Measurements from ENCODE around the gene DRP2. TPM values are rescaled to one million over a fixed set of nuclear protein-coding genes. Genes with fewer than 3 reads are reported as not detected.

DRP2 gene
- total RNA-seq, 1 experiment from 2014 or later, result 0.64 TPM

DNA sequence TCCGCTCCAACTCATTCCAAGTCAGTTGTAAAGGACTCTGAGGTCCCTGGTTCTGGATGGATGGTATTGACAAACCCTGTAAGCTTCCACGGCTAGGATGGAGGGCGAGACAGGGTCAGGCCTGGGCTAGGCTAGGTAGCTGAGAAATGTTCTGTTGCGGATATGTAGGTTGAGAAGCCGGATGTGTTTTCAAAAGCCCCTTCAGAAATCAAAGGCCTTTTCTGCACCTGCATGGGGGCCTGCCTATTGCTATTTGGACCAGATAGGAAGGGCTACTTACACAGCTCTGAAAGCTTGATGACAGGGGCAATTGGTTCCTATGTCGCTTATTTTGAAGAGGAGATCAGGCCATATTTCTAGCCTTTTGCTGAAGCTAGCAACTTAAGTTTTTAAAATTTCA lies 1.9 kb upstream of the DRP2 start:
- Histone ChIP-seq H3K9me3 (ENCODE audit: control insufficient read depth in 1 of 2, insufficient read depth in 1 of 2, low read depth in 1 of 2, low read length in 2 of 2) (no peaks in the 10 kb centered on the region), H3K27me3 (ENCODE audit: insufficient read depth, low read length) (no peaks in the 10 kb centered on the region), H4K20me1 (ENCODE audit: insufficient read depth) (no peaks in the 10 kb centered on the region), H3K27ac (ENCODE audit: low read depth, low read length) (no peak overlapping the region), H3K9me2 (ENCODE audit: insufficient read depth) (no peaks in the 10 kb centered on the region), H3K9ac (ENCODE audit: low read length) (no peak overlapping the region), H3K79me2 (ENCODE audit: insufficient read depth, low read length) (no peaks in the 10 kb centered on the region), H2AFZ (ENCODE audit: low read depth, low read length, poor library complexity, severe bottlenecking) (no peak overlapping the region), H3K4me3 (replicated peaks in 1 of 2; ENCODE audit: low read depth in 1 of 2, low read length in 2 of 2) (no peak overlapping the region), H3K4me2 (ENCODE audit: low read length) (no peak overlapping the region), H3K36me3 (ENCODE audit: control insufficient read depth in 1 of 2, insufficient read depth in 2 of 2, low read length in 2 of 2) (no peaks in the 10 kb centered on the region), H3K4me1 (ENCODE audit: control insufficient read depth in 1 of 2, insufficient read depth in 2 of 2, low read length in 2 of 2) (no peaks in the 10 kb centered on the region)
- ATAC-seq (no peak), DNase-seq (ENCODE audit: low read depth, low spot score) (no peak)
- no TSS peak for BruUV-seq (replicated peaks)
- ChIA-PET POLR2A (no interaction called here), CTCF (no interaction called here), RAD21 (ENCODE audit: low non-redundant PET in 1 of 2, low total read pairs in 2 of 2, uncharacterized antibody in 2 of 2, unreplicated experiment in 2 of 2) (no interaction called here)
- TF ChIP-seq ZNF274 (IDR thresholded peaks at IDR 0.05; ENCODE audit: low read depth, low read length), result no peak
- TF ChIP-seq, protein P1, sequence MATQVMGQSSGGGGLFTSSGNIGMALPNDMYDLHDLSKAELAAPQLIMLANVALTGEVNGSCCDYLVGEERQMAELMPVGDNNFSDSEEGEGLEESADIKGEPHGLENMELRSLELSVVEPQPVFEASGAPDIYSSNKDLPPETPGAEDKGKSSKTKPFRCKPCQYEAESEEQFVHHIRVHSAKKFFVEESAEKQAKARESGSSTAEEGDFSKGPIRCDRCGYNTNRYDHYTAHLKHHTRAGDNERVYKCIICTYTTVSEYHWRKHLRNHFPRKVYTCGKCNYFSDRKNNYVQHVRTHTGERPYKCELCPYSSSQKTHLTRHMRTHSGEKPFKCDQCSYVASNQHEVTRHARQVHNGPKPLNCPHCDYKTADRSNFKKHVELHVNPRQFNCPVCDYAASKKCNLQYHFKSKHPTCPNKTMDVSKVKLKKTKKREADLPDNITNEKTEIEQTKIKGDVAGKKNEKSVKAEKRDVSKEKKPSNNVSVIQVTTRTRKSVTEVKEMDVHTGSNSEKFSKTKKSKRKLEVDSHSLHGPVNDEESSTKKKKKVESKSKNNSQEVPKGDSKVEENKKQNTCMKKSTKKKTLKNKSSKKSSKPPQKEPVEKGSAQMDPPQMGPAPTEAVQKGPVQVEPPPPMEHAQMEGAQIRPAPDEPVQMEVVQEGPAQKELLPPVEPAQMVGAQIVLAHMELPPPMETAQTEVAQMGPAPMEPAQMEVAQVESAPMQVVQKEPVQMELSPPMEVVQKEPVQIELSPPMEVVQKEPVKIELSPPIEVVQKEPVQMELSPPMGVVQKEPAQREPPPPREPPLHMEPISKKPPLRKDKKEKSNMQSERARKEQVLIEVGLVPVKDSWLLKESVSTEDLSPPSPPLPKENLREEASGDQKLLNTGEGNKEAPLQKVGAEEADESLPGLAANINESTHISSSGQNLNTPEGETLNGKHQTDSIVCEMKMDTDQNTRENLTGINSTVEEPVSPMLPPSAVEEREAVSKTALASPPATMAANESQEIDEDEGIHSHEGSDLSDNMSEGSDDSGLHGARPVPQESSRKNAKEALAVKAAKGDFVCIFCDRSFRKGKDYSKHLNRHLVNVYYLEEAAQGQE (IDR thresholded peaks at IDR 0.05; ENCODE audit: low read depth), result no peak
- TF ChIP-seq ZFX (IDR thresholded peaks at IDR 0.05), result no peak
- no peak for TF ChIP-seq JUND (IDR thresholded peaks at IDR 0.05)
- TF ChIP-seq YY1 (IDR thresholded peaks at IDR 0.05; ENCODE audit: extremely low read depth, insufficient replicate concordance, low read depth, low read length), result no peak
- no peak for TF ChIP-seq SRF (IDR thresholded peaks at IDR 0.05; ENCODE audit: low read depth)
- TF ChIP-seq, protein P2, sequence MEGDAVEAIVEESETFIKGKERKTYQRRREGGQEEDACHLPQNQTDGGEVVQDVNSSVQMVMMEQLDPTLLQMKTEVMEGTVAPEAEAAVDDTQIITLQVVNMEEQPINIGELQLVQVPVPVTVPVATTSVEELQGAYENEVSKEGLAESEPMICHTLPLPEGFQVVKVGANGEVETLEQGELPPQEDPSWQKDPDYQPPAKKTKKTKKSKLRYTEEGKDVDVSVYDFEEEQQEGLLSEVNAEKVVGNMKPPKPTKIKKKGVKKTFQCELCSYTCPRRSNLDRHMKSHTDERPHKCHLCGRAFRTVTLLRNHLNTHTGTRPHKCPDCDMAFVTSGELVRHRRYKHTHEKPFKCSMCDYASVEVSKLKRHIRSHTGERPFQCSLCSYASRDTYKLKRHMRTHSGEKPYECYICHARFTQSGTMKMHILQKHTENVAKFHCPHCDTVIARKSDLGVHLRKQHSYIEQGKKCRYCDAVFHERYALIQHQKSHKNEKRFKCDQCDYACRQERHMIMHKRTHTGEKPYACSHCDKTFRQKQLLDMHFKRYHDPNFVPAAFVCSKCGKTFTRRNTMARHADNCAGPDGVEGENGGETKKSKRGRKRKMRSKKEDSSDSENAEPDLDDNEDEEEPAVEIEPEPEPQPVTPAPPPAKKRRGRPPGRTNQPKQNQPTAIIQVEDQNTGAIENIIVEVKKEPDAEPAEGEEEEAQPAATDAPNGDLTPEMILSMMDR (IDR thresholded peaks at IDR 0.05 in 2 of 3, conservative IDR thresholded peaks at IDR 0.05 in 1 of 3; ENCODE audit: borderline replicate concordance in 1 of 3, insufficient read depth in 1 of 3, low read depth in 2 of 3, low read length in 2 of 3), result no peak
- TF ChIP-seq, protein P3, sequence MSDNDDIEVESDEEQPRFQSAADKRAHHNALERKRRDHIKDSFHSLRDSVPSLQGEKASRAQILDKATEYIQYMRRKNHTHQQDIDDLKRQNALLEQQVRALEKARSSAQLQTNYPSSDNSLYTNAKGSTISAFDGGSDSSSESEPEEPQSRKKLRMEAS (IDR thresholded peaks at IDR 0.05), result no peak
- TF ChIP-seq FOSL1 (IDR thresholded peaks at IDR 0.05; ENCODE audit: low read depth), result no peak
- TF ChIP-seq POLR2AphosphoS5 (IDR thresholded peaks at IDR 0.05; ENCODE audit: low read depth, low read length), result no peak
- no peak for TF ChIP-seq RAD21 (IDR thresholded peaks at IDR 0.05; ENCODE audit: low read depth)
- no peak for TF ChIP-seq ELF1 (IDR thresholded peaks at IDR 0.05; ENCODE audit: borderline replicate concordance, low read depth)
- no peak for TF ChIP-seq TCF7L2 (IDR thresholded peaks at IDR 0.05; ENCODE audit: borderline replicate concordance, extremely low read depth, insufficient read depth, insufficient read length)
- TF ChIP-seq POLR2A (IDR thresholded peaks at IDR 0.05; ENCODE audit: borderline replicate concordance, extremely low read depth, insufficient read depth, insufficient read length), result no peak
- TF ChIP-seq SP1 (IDR thresholded peaks at IDR 0.05; ENCODE audit: low read depth), result no peak
- TF ChIP-seq EZH2 (IDR thresholded peaks at IDR 0.05), result no peak
- no peak for TF ChIP-seq CEBPB (IDR thresholded peaks at IDR 0.05; ENCODE audit: low read depth)
- intact Hi-C loops (cut with micrococcal nuclease), result no loop called here
